ENCODE results near the gene ACBD3. TPM values are rescaled to one million over a fixed set of nuclear protein-coding genes. Genes with fewer than 3 reads are reported as not detected.

Gene ACBD3
- total RNA-seq, 2 donors from 2014 or later = 27.6 to 30.3 TPM

Other genes with a start within 250 kb of the ACBD3 start
- gene LEFTY2, start 245.5 kb downstream of the ACBD3 start, total RNA-seq = not detected
- gene SDE2, start 187.4 kb downstream of the ACBD3 start, total RNA-seq = 10 to 100 TPM; 25.5 to 30.4 TPM
- 100 to 1,000 TPM; 174 to 259 TPM for gene H3-3A, start 124.0 kb downstream of the ACBD3 start, total RNA-seq
- not detected for gene MIXL1, start 36.9 kb upstream of the ACBD3 start, total RNA-seq
- 10 to 100 TPM in 1 of 2 donors, 1 to 10 TPM in 1; 6.6 to 10.9 TPM for gene LIN9, start 122.4 kb upstream of the ACBD3 start, total RNA-seq
- gene PARP1, start 221.4 kb upstream of the ACBD3 start, total RNA-seq = 100 to 1,000 TPM; 138 to 246 TPM

Measured in natural killer cell treated with Interleukin-12 subunit alpha and Interleukin-12 subunit beta and Interleukin-15 and Interleukin-18, amount 100 ng/mL, for 72 hours (primary cell).